ENCODE measurements around the gene MVK. TPM values are rescaled to one million over a fixed set of nuclear protein-coding genes. Genes with fewer than 3 reads are reported as not detected.

Gene MVK
- total RNA-seq, 1 experiment from 2014 or later: 50.8 TPM

DNA sequence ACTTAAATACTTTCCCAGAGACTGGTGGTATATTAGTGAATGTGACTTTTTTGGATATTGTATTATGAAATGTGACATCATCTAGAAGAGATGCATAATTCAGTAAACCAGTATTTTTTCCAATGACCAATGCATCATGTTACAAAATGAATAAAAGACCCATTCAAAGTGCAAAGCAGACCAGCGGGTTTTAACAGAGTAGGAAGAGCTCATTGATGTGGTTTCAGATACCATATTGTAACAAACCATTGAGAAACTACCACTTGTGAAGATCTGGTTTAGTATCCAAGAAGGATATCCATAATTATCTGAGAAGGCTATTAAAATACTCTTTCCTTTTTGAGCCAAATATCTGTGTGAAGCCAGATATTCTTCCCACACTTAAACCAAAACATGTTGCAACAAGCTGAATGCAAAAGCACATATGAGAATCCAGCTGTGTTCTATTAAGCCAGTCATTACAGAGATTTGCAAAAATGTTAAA, 47.7 kb downstream of the MVK start:
- Histone ChIP-seq H2AFZ (no peak overlapping the region), H3K79me2 (ENCODE audit: low read depth) (no peaks in the 10 kb centered on the region), H3K9me3 (ENCODE audit: insufficient read depth, low read depth) (no peaks in the 10 kb centered on the region), H3K4me2 (no peak overlapping the region), H3F3A (ENCODE audit: insufficient read depth, low read depth) (no peaks in the 10 kb centered on the region), H3K36me3 (ENCODE audit: low read depth) (no peaks in the 10 kb centered on the region), H3K27ac (no peak overlapping the region), H3K4me1 (replicated peaks; ENCODE audit: insufficient read depth) (no peaks in the 10 kb centered on the region), H3K4me3 (no peak overlapping the region), H3K27me3 (ENCODE audit: insufficient read depth, low read depth) (peaks cover 67% of the 10 kb centered on the region), H4K20me1 (ENCODE audit: insufficient read depth) (no peaks in the 10 kb centered on the region), H3K9me2 (ENCODE audit: insufficient read depth) (no peaks in the 10 kb centered on the region)
- intact Hi-C loops (cut with micrococcal nuclease; ENCODE audit: unreplicated experiment): no loop called here
- BruUV-seq (replicated peaks): no TSS peak
- no peak for DNase-seq
- CTCF ChIA-PET: no interaction called here
- TF ChIP-seq, protein P1, sequence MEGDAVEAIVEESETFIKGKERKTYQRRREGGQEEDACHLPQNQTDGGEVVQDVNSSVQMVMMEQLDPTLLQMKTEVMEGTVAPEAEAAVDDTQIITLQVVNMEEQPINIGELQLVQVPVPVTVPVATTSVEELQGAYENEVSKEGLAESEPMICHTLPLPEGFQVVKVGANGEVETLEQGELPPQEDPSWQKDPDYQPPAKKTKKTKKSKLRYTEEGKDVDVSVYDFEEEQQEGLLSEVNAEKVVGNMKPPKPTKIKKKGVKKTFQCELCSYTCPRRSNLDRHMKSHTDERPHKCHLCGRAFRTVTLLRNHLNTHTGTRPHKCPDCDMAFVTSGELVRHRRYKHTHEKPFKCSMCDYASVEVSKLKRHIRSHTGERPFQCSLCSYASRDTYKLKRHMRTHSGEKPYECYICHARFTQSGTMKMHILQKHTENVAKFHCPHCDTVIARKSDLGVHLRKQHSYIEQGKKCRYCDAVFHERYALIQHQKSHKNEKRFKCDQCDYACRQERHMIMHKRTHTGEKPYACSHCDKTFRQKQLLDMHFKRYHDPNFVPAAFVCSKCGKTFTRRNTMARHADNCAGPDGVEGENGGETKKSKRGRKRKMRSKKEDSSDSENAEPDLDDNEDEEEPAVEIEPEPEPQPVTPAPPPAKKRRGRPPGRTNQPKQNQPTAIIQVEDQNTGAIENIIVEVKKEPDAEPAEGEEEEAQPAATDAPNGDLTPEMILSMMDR (conservative IDR thresholded peaks at IDR 0.05): no peak
- no peak for TF ChIP-seq EZH2 (IDR thresholded peaks at IDR 0.05; ENCODE audit: low read depth)
- POLR2A ChIA-PET (ENCODE audit: unreplicated experiment): no interaction called here

DNA sequence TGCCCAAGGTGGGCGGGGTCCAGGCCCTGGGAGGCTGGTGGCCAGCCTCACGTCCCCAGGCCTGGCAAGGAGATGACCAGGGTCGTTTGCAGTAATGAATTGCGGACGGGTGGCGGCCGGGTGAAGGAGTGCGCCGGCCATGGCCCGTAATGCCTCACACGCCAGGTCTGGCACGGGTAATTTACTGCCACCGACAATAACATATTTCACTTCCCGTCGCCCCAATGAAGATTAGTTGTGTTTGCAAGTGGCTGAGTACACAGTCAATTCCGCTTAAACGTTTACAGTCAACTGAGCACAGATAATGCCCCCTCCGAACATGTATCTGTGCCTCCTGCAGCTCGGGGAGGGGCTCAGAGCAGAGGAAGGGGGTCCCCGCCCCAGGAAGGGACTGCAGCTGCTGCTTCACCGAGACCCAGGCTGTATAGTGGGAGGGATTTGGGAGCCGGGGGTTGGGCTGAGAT, 48.3 kb downstream of the MVK start:
- BruUV-seq (replicated peaks): no TSS peak
- no peak for DNase-seq
- Histone ChIP-seq H3K9me2 (ENCODE audit: insufficient read depth) (no peaks in the 10 kb centered on the region), H3F3A (ENCODE audit: insufficient read depth, low read depth) (no peaks in the 10 kb centered on the region), H3K4me3 (no peak overlapping the region), H3K36me3 (ENCODE audit: low read depth) (no peaks in the 10 kb centered on the region), H3K27ac (no peak overlapping the region), H3K9me3 (ENCODE audit: insufficient read depth, low read depth) (no peaks in the 10 kb centered on the region), H3K4me2 (no peak overlapping the region), H3K4me1 (replicated peaks; ENCODE audit: insufficient read depth) (no peaks in the 10 kb centered on the region), H2AFZ (no peak overlapping the region), H4K20me1 (ENCODE audit: insufficient read depth) (no peaks in the 10 kb centered on the region), H3K79me2 (ENCODE audit: low read depth) (no peaks in the 10 kb centered on the region), H3K27me3 (ENCODE audit: insufficient read depth, low read depth) (peaks cover 67% of the 10 kb centered on the region)
- TF ChIP-seq EZH2 (IDR thresholded peaks at IDR 0.05; ENCODE audit: low read depth): no peak
- TF ChIP-seq, protein P1 (conservative IDR thresholded peaks at IDR 0.05): no peak
- ChIA-PET POLR2A (ENCODE audit: unreplicated experiment) (interaction anchor here (0.5 kb wide), 1 partner anchor 112 kb away, joined by 4 read pairs; no protein-coding TSS in a partner anchor), CTCF (no interaction called here)
- intact Hi-C loops (cut with micrococcal nuclease; ENCODE audit: unreplicated experiment): no loop called here

- Histone ChIP-seq H4K20me1 (ENCODE audit: insufficient read depth) (no peaks in the 10 kb centered on the region), H3K9me2 (ENCODE audit: insufficient read depth) (no peaks in the 10 kb centered on the region), H3K9me3 (ENCODE audit: insufficient read depth, low read depth) (no peaks in the 10 kb centered on the region), H3K79me2 (ENCODE audit: low read depth) (no peaks in the 10 kb centered on the region), H3K27ac (no peak overlapping the region), H2AFZ (no peak overlapping the region), H3K4me2 (no peak overlapping the region), H3F3A (ENCODE audit: insufficient read depth, low read depth) (peaks cover 5% of the 10 kb centered on the region; the same call in 1 of the 2 replicates), H3K4me1 (replicated peaks; ENCODE audit: insufficient read depth) (no peaks in the 10 kb centered on the region), H3K36me3 (ENCODE audit: low read depth) (no peaks in the 10 kb centered on the region), H3K27me3 (ENCODE audit: insufficient read depth, low read depth) (peaks cover 61% of the 10 kb centered on the region), H3K4me3 (no peak overlapping the region)
- ChIA-PET CTCF (interaction anchor here (0.6 kb wide), 1 partner anchor 28 kb away, joined by 8 read pairs; no protein-coding TSS in a partner anchor), POLR2A (ENCODE audit: unreplicated experiment) (no interaction called here)
- no peak for DNase-seq
- no peak for TF ChIP-seq EZH2 (IDR thresholded peaks at IDR 0.05; ENCODE audit: low read depth)
- TF ChIP-seq, protein P1 (conservative IDR thresholded peaks at IDR 0.05): no peak
- intact Hi-C loops (cut with micrococcal nuclease; ENCODE audit: unreplicated experiment): no loop called here
- BruUV-seq (replicated peaks): no TSS peak
Observed at GRCh38 chr12:109624467-109624866, 50.9 kb downstream of the MVK start.

Data from PC-9 (cell line).